ENCODE measurements around the gene SPRN.
"Not testable (repeated sequence)": the region's sequence is repeated elsewhere in the genome, so short reads cannot be mapped to it uniquely, and the experiment has no call there.

SPRN gene

GRCh38 chr10:133439517-133440461 is 15.4 kb upstream of the SPRN start:
- DNase-seq, result no peak

GRCh38 chr10:133438711-133439273 is 14.4 kb upstream of the SPRN start:
- DNase-seq, result no peak

- not testable (repeated sequence) for DNase-seq
Measured at GRCh38 chr10:133432789-133433188, 8.4 kb upstream of the SPRN start.

GRCh38 chr10:133431888-133432613 is 7.6 kb upstream of the SPRN start:
- DNase-seq, result not testable (repeated sequence)

GRCh38 chr10:133429571-133429970 is 5.1 kb upstream of the SPRN start:
- not testable (repeated sequence) for DNase-seq

- DNase-seq, result not testable (repeated sequence)
Measured at GRCh38 chr10:133424102-133424501, 323 bp downstream of the SPRN start.

GRCh38 chr10:133422807-133423771 is 1.3 kb downstream of the SPRN start:
- DNase-seq, result no peak

- no peak for DNase-seq
Measured at GRCh38 chr10:133422223-133422806, 2.1 kb downstream of the SPRN start.

- DNase-seq, result no peak
Measured at GRCh38 chr10:133421336-133422222, 2.8 kb downstream of the SPRN start.

- no peak for DNase-seq
Measured at GRCh38 chr10:133420579-133420978, 3.8 kb downstream of the SPRN start.

- DNase-seq, result no peak
Measured at GRCh38 chr10:133420028-133420427, 4.4 kb downstream of the SPRN start.

- DNase-seq, result no peak
Measured at GRCh38 chr10:133419211-133419950, 5.0 kb downstream of the SPRN start.

GRCh38 chr10:133418289-133418993 is 6.0 kb downstream of the SPRN start:
- no peak for DNase-seq

- DNase-seq, result no peak
Measured at GRCh38 chr10:133415752-133416151, 8.7 kb downstream of the SPRN start.

GRCh38 chr10:133414401-133414800 is 10.0 kb downstream of the SPRN start:
- not testable (repeated sequence) for DNase-seq

- DNase-seq, result no peak
Measured at GRCh38 chr10:133412381-133412711, 12.1 kb downstream of the SPRN start.

GRCh38 chr10:133411523-133412380 is 12.7 kb downstream of the SPRN start:
- no peak for DNase-seq

GRCh38 chr10:133405844-133406527 is 18.4 kb downstream of the SPRN start:
- DNase-seq, result no peak
